Smooth muscle cell (in vitro differentiated cells): ENCODE results near the gene ROR1. TPM values are rescaled to one million over a fixed set of nuclear protein-coding genes. Genes with fewer than 3 reads are reported as not detected.

Source experiments
- DNase-seq: peaks from one replicate; lab custom pipeline; 2025; ENCODE audit not compliant: unreplicated experiment; lab: John Stamatoyannopoulos, UW
- H2AFZ ChIP-seq: fragments of 200-600 bp; sonication (generic); 2 replicates; pipeline ENCODE4 v1.6.0; 2016; ENCODE audit warnings: antibody characterized with exemption, low read depth, mild to moderate bottlenecking
- H3F3A ChIP-seq: fragments of 200-600 bp; sonication (generic); 2 replicates; pipeline ENCODE4 v1.6.0; 2017; ENCODE audit warnings: antibody characterized with exemption, low read depth
- H3K27ac ChIP-seq: fragments of 200-600 bp; sonication (generic); 2 replicates; pipeline ENCODE4 v1.5.1; 2016; ENCODE audit warnings: low read depth, mild to moderate bottlenecking
- H3K27me3 ChIP-seq: fragments of 200-600 bp; sonication (generic); 2 replicates; pipeline ENCODE4 v1.6.1; 2016; ENCODE audit warnings: low read depth, mild to moderate bottlenecking
- H3K36me3 ChIP-seq: fragments of 200-600 bp; sonication (generic); 2 replicates; pipeline ENCODE4 v1.5.1; 2016; ENCODE audit warnings: low read depth
- H3K4me1 ChIP-seq: fragments of 200-600 bp; sonication (generic); 2 replicates; pipeline ENCODE4 v1.5.1; 2016; ENCODE audit warnings: low read depth
- H3K4me2 ChIP-seq: fragments of 200-600 bp; sonication (generic); 2 replicates; pipeline ENCODE4 v1.6.0; 2016; ENCODE audit warnings: mild to moderate bottlenecking
- H3K4me3 ChIP-seq: fragments of 200-600 bp; sonication (generic); 2 replicates; pipeline ENCODE4 v1.5.1; 2016; ENCODE audit warnings: mild to moderate bottlenecking
- H3K79me2 ChIP-seq: fragments of 200-600 bp; sonication (generic); 2 replicates; pipeline ENCODE4 v1.6.0; 2016; ENCODE audit warnings: low read depth, mild to moderate bottlenecking
- H3K9ac ChIP-seq: fragments of 200-600 bp; sonication (generic); 2 replicates; pipeline ENCODE4 v1.6.0; 2016; ENCODE audit warnings: low read depth
- H3K9me3 ChIP-seq: fragments of 200-600 bp; sonication (generic); replicated peaks from 2 replicates; pipeline ENCODE4 v1.5.1; 2016; ENCODE audit warnings: low read depth
- H4K20me1 ChIP-seq: fragments of 200-600 bp; sonication (generic); 2 replicates; pipeline ENCODE4 v1.6.0; 2016; ENCODE audit warnings: low read depth
- WGBS: methylation state at CpG from one replicate; pipeline ENCODE4 v1.1.7; 2016; ENCODE audit warnings: low lambda C conversion rate; 5-methylcytosine and 5-hydroxymethylcytosine counted together
- polyA plus RNA-seq: library from polyadenylated mRNA; unstranded; fragments of >200 nt; fragmentation: Nextera tagmentation; extraction: Ambion mirVana; gene quantifications from 2 replicates; pipeline ENCODE4 v1.2.1, GENCODE V29; 2016
- total RNA-seq: library from RNA; depleted of rRNA; stranded (reverse); fragments of >200 nt; gene quantifications from 2 replicates; pipeline ENCODE4 v1.2.3, GENCODE V29; 2014
- TF ChIP-seq, protein P1 (sequence below): fragments of 200-600 bp; sonication (generic); IDR thresholded peaks from 2 replicates; pipeline ENCODE4 v1.5.1; 2017; ENCODE audit warnings: borderline replicate concordance, mild to moderate bottlenecking, antibody characterized with exemption; ENCODE audit not compliant: insufficient read depth, poor library complexity, severe bottlenecking

ROR1 gene
- total and polyA plus RNA-seq, 2 experiments from 2014 or later: 3.3 to 7.2 TPM

GRCh38 chr1:64121766-64122385 lies 348.1 kb downstream of the ROR1 start:
- Histone ChIP-seq H2AFZ (no peak overlapping the region), H3K9me3 (no peaks in the 10 kb centered on the region), H3K27ac (no peak overlapping the region), H3F3A (no peaks in the 10 kb centered on the region), H4K20me1 (no peaks in the 10 kb centered on the region), H3K4me3 (no peak overlapping the region), H3K9ac (no peak overlapping the region), H3K27me3 (peaks cover 9% of the 10 kb centered on the region), H3K4me1 (no peaks in the 10 kb centered on the region), H3K36me3 (no peaks in the 10 kb centered on the region), H3K4me2 (no peak overlapping the region), H3K79me2 (no peaks in the 10 kb centered on the region)
- TF ChIP-seq, protein P1, sequence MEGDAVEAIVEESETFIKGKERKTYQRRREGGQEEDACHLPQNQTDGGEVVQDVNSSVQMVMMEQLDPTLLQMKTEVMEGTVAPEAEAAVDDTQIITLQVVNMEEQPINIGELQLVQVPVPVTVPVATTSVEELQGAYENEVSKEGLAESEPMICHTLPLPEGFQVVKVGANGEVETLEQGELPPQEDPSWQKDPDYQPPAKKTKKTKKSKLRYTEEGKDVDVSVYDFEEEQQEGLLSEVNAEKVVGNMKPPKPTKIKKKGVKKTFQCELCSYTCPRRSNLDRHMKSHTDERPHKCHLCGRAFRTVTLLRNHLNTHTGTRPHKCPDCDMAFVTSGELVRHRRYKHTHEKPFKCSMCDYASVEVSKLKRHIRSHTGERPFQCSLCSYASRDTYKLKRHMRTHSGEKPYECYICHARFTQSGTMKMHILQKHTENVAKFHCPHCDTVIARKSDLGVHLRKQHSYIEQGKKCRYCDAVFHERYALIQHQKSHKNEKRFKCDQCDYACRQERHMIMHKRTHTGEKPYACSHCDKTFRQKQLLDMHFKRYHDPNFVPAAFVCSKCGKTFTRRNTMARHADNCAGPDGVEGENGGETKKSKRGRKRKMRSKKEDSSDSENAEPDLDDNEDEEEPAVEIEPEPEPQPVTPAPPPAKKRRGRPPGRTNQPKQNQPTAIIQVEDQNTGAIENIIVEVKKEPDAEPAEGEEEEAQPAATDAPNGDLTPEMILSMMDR: no peak
- 78% methylated on average over 1 of the region's 1 CpG for WGBS
- no peak for DNase-seq

DNA sequence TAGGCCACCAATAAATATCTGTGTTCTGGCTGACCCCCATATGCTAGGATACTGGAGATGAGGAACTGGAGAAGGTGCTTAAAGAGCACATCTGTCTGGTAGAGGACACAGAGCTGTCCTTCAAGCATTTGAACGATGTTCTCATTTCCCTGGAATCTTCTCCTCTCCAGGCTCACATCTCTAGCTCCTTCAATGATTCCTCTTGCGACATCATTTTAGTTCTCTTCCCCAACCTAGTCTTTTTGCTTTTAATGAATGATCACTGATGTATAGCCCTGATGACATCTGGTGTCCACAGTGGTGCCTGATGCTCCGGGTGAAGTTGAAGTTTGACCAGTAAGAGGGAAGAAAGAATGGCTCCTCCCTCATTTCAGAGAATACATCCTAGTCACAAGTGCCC lies 348.8 kb downstream of the ROR1 start:
- Histone ChIP-seq H3K79me2 (no peaks in the 10 kb centered on the region), H4K20me1 (no peaks in the 10 kb centered on the region), H3K4me3 (no peak overlapping the region), H3K36me3 (no peaks in the 10 kb centered on the region), H3K4me2 (no peak overlapping the region), H3F3A (no peaks in the 10 kb centered on the region), H2AFZ (no peak overlapping the region), H3K4me1 (no peaks in the 10 kb centered on the region), H3K9me3 (no peaks in the 10 kb centered on the region), H3K27me3 (peaks cover 9% of the 10 kb centered on the region), H3K9ac (no peak overlapping the region), H3K27ac (no peak overlapping the region)
- TF ChIP-seq, protein P1: no peak
- WGBS: 97% methylated on average over 3 of the region's 3 CpGs
- no peak for DNase-seq

DNA sequence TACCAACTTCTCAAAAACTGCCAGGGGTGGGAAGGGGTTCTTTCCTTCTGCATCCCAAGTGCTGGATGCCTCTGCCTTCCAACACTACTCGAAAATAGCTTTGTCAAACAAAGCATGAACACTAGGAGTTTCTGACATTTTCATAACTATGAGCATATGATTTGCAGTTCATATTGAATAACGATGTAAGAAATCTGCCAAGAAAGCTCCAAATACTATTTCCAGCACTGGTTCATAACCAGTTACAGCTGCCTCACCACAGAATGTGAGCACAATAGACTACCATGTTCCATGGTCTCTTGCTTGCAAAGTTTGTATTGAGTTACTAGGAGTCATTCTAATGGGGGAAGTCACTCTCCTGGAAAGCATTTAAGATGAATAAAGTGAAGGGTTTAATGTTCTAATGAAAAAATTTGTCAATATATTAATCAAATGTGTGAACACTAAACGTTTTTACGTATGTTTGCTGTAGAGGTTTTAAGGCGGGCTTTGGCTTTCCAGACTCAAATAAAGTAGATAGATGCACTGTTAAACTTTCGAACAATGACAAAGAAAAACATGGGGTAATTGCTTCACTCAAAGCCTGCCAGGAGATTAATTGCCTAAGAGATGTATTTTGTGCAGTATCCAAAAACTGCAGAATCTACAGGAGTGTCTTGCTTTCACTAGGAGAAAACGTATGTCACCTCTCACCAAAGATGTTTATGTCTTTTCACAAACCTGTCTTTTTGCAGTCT lies 351.1 kb downstream of the ROR1 start:
- H3K27ac ChIP-seq: no peak overlapping the region
- no peaks in the 10 kb centered on the region for H3K36me3 ChIP-seq
- no peaks in the 10 kb centered on the region for H3K79me2 ChIP-seq
- WGBS: 90% methylated on average over 7 of the region's 7 CpGs
- peaks cover 9% of the 10 kb centered on the region for H3K27me3 ChIP-seq
- no peak overlapping the region for H3K9ac ChIP-seq
- no peaks in the 10 kb centered on the region for H3K4me1 ChIP-seq
- H2AFZ ChIP-seq: no peak overlapping the region
- no peaks in the 10 kb centered on the region for H4K20me1 ChIP-seq
- no peak for DNase-seq
- no peaks in the 10 kb centered on the region for H3K9me3 ChIP-seq
- no peak overlapping the region for H3K4me3 ChIP-seq
- no peak overlapping the region for H3K4me2 ChIP-seq
- H3F3A ChIP-seq: no peaks in the 10 kb centered on the region
- TF ChIP-seq, protein P1: no peak
